SK-N-SH (cell line): ENCODE results near the gene KCNAB1. TPM values are rescaled to one million over a fixed set of nuclear protein-coding genes. Genes with fewer than 3 reads are reported as not detected.

Experiments
- CTCF ChIA-PET: fragments of 300-600, 350-600 bp; formaldehyde crosslinking; extraction: SDS; loops from one replicate; lab custom pipeline; 2021; lab: Yijun Ruan, JAX
- POLR2A ChIA-PET: fragments of 350-600 bp; sonication (Branson Sonifier 250); formaldehyde crosslinking; extraction: SDS; loops from one replicate; lab custom pipeline; 2020; ENCODE audit warnings: antibody characterized with exemption, inconsistent platforms; lab: Yijun Ruan, JAX
- DNase-seq: peaks from one replicate; pipeline ENCODE4 v3.0.0; 2012
- H2AFZ ChIP-seq: fragments of 200-600 bp; sonication (generic); 2 replicates; pipeline ENCODE4 v1.8.1; 2016; ENCODE audit warnings: antibody characterized with exemption, mild to moderate bottlenecking, low read depth
- H3F3A ChIP-seq: fragments of 200-600 bp; sonication (generic); replicated peaks from 2 replicates; pipeline ENCODE3; 2016; ENCODE audit warnings: antibody characterized with exemption, mild to moderate bottlenecking; ENCODE audit not compliant: insufficient read depth
- H3K27ac ChIP-seq, 2 experiments: fragments of 200-500 bp in 1 of 2; fragments of 200-600 bp in 1 of 2; sonication (Bioruptor generic) in 1 of 2; sonication (generic), shearing (Covaris generic) in 1 of 2; 2 replicates each; pipeline versions ENCODE4 v1.5.1 to v1.6.1; 2014 to 2016; ENCODE audit warnings: low read depth in 2 of 2, inconsistent platforms in 1 of 2, low read length in 1 of 2, mild to moderate bottlenecking in 1 of 2, mixed read lengths in 1 of 2
- H3K27me3 ChIP-seq: fragments of 200-600 bp; sonication (generic), shearing (Covaris generic); 2 replicates; pipeline ENCODE4 v1.6.1; 2016; ENCODE audit warnings: mixed run types; ENCODE audit not compliant: insufficient read depth
- H3K36me3 ChIP-seq, 2 experiments: fragments of 200-500 bp in 1 of 2; fragments of 200-600 bp in 1 of 2; sonication (Bioruptor generic) in 1 of 2; sonication (generic) in 1 of 2; replicated peaks in 1 of 2; 2 replicates each; pipeline versions ENCODE3 to v1.5.1; 2014 to 2016; ENCODE audit warnings: low read length in 1 of 2, mild to moderate bottlenecking in 1 of 2; ENCODE audit not compliant: insufficient read depth in 2 of 2, control insufficient read depth in 1 of 2
- H3K4me1 ChIP-seq, 2 experiments: fragments of 200-500 bp in 1 of 2; fragments of 200-600 bp in 1 of 2; sonication (Bioruptor generic) in 1 of 2; sonication (generic), shearing (Covaris generic) in 1 of 2; 2 replicates each; pipeline versions ENCODE4 v1.5.1 to v1.6.1; 2014 to 2016; ENCODE audit warnings: low read depth in 1 of 2, low read length in 1 of 2, mixed run types in 1 of 2; ENCODE audit not compliant: insufficient read depth in 2 of 2, control insufficient read depth in 1 of 2
- H3K4me2 ChIP-seq: fragments of 200-600 bp; sonication (generic), shearing (Covaris generic); 2 replicates; pipeline ENCODE4 v1.6.1; 2017; ENCODE audit warnings: mixed run types
- H3K4me3 ChIP-seq, 2 experiments: fragments of 200-500 bp in 1 of 2; fragments of 200-600 bp in 1 of 2; sonication (Bioruptor generic) in 1 of 2; sonication (generic), shearing (Covaris generic) in 1 of 2; 2 replicates each; pipeline versions ENCODE4 v1.5.1 to v1.8.1; 2014 to 2016; ENCODE audit warnings: low read depth in 2 of 2, inconsistent platforms in 1 of 2, low read length in 1 of 2, mild to moderate bottlenecking in 1 of 2, mixed read lengths in 1 of 2, moderate library complexity in 1 of 2
- H3K79me2 ChIP-seq: fragments of 200-600 bp; sonication (generic); 2 replicates; pipeline ENCODE4 v1.8.1; 2017; ENCODE audit warnings: mild to moderate bottlenecking; ENCODE audit not compliant: insufficient read depth
- H3K9ac ChIP-seq: fragments of 200-600 bp; sonication (generic); 2 replicates; pipeline ENCODE4 v1.6.1; 2017; ENCODE audit warnings: mixed run types
- H3K9me2 ChIP-seq: fragments of 200-600 bp; sonication (generic); 2 replicates; pipeline ENCODE4 v1.6.1; 2017; ENCODE audit warnings: mixed run types
- H3K9me3 ChIP-seq: fragments of 200-600 bp; sonication (generic); 2 replicates; pipeline ENCODE4 v1.6.1; 2017; ENCODE audit warnings: mixed run types, mild to moderate bottlenecking, moderate library complexity
- H4K20me1 ChIP-seq: fragments of 200-600 bp; sonication (generic); 2 replicates; pipeline ENCODE4 v1.6.1; 2017; ENCODE audit warnings: mild to moderate bottlenecking, mixed run types; ENCODE audit not compliant: insufficient read depth
- GATA2 ChIP-seq: sonication (generic); formaldehyde crosslinking; IDR thresholded peaks from 2 replicates; pipeline ENCODE4 v1.5.0; 2020; ENCODE audit warnings: mild to moderate bottlenecking, missing genetic modification reagents
- NRF1 ChIP-seq: IDR thresholded peaks from 2 replicates; pipeline ENCODE4 v1.6.1; 2012; ENCODE audit warnings: low read depth, mild to moderate bottlenecking, low read length
- POLR2AphosphoS5 ChIP-seq: IDR thresholded peaks from 2 replicates; pipeline ENCODE4 v1.6.1; 2012; ENCODE audit warnings: low read depth, low read length
- RAD21 ChIP-seq: IDR thresholded peaks from 2 replicates; pipeline ENCODE4 v1.6.1; 2012; ENCODE audit warnings: mild to moderate bottlenecking, low read length
- SIN3A ChIP-seq: IDR thresholded peaks from 2 replicates; pipeline ENCODE4 v1.6.1; 2012; ENCODE audit warnings: low read depth, mild to moderate bottlenecking, low read length, moderate library complexity, borderline replicate concordance
- TEAD4 ChIP-seq: IDR thresholded peaks from 2 replicates; pipeline ENCODE4 v1.4.0; 2012; ENCODE audit warnings: mild to moderate bottlenecking, borderline replicate concordance; ENCODE audit not compliant: insufficient read depth
- USF2 ChIP-seq: fragments of 150-350 bp; IDR thresholded peaks from 2 replicates; pipeline ENCODE4 v1.6.1; 2017; ENCODE audit warnings: antibody characterized with exemption, low read length, low read depth, borderline replicate concordance
- YY1 ChIP-seq: IDR thresholded peaks from 2 replicates; pipeline ENCODE4 v1.4.0; 2012; ENCODE audit warnings: low read depth, mild to moderate bottlenecking
- WGBS: methylation state at CpG from one replicate; pipeline ENCODE4 v1.1.6; 2017; ENCODE audit warnings: low lambda C conversion rate; 5-methylcytosine and 5-hydroxymethylcytosine counted together
- polyA plus RNA-seq, 3 experiments: library from polyadenylated mRNA; depleted of rRNA; stranded (reverse); fragments of >200 nt; gene quantifications; 2 replicates each; pipeline ENCODE4 v1.2.3, GENCODE V29; 2012
- TF ChIP-seq, protein P1 (sequence below): IDR thresholded peaks from 2 replicates; pipeline ENCODE4; 2012
- TF ChIP-seq, protein P2 (sequence below): fragments of 150-350 bp; IDR thresholded peaks from 2 replicates; pipeline ENCODE4 v1.6.1; 2016; ENCODE audit warnings: mild to moderate bottlenecking, low read depth, low read length

Gene KCNAB1
- polyA plus RNA-seq, 1 of the 3 experiments (the other 2 are of a cell fraction) = 82.1 TPM

DNA sequence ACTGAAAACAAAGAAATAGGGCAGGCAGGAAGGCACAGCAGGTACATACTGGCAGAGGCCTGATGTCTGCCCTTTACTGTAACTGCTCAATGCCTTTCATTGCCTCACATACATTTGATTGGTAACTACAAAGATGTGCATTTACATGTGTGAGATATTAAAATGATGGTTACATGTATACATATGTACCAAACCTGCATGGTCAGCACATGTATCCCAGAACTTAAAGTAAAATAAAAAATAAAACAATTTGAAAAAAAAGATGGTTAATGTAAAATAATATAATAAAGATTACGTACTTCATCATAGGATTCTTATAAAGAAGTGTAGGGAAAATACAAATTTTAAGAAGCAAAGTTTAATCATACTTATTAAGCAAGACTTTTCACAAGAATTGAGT, 419.4 kb downstream of the KCNAB1 start:
- Histone ChIP-seq H3K9me3 (no peaks in the 10 kb centered on the region), H2AFZ (no peak overlapping the region), H3K9me2 (no peaks in the 10 kb centered on the region), H3K4me2 (no peak overlapping the region), H3K79me2 (peaks cover 44% of the 10 kb centered on the region), H3K9ac (no peak overlapping the region)
- POLR2A ChIA-PET = no interaction called here
- 89% methylated on average over 1 of the region's 1 CpG for WGBS
- TF ChIP-seq USF2 (no peak), SIN3A (no peak), RAD21 (no peak), POLR2AphosphoS5 (no peak), NRF1 (no peak), YY1 (no peak), TEAD4 (no peak)
- TF ChIP-seq, protein P1, sequence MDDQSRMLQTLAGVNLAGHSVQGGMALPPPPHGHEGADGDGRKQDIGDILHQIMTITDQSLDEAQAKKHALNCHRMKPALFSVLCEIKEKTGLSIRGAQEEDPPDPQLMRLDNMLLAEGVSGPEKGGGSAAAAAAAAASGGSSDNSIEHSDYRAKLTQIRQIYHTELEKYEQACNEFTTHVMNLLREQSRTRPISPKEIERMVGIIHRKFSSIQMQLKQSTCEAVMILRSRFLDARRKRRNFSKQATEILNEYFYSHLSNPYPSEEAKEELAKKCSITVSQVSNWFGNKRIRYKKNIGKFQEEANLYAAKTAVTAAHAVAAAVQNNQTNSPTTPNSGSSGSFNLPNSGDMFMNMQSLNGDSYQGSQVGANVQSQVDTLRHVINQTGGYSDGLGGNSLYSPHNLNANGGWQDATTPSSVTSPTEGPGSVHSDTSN = no peak
- TF ChIP-seq, protein P2, sequence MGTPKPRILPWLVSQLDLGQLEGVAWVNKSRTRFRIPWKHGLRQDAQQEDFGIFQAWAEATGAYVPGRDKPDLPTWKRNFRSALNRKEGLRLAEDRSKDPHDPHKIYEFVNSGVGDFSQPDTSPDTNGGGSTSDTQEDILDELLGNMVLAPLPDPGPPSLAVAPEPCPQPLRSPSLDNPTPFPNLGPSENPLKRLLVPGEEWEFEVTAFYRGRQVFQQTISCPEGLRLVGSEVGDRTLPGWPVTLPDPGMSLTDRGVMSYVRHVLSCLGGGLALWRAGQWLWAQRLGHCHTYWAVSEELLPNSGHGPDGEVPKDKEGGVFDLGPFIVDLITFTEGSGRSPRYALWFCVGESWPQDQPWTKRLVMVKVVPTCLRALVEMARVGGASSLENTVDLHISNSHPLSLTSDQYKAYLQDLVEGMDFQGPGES = no peak
- TF ChIP-seq, all 33 proteins: peak for 0
- Histone ChIP-seq H4K20me1 (peaks cover 15% of the 10 kb centered on the region), H3K4me1 (peaks cover 0 to 41% of the 10 kb centered on the region in 2 experiments; a peak in 3 of 4 replicates), H3F3A (peaks cover 88% of the 10 kb centered on the region), H3K27ac (peak overlapping the region in 1 of 2 experiments; percentile 93; a peak in 2 of 4 replicates), H3K4me3 (no peak overlapping the region), H3K27me3 (no peaks in the 10 kb centered on the region), H3K36me3 (peaks cover 82% of the 10 kb centered on the region in 2 experiments)
- DNase-seq = no peak
- CTCF ChIA-PET = no interaction called here

- H3K9ac ChIP-seq = no peak overlapping the region
- peaks cover 69% of the 10 kb centered on the region for H3K79me2 ChIP-seq
- H3F3A ChIP-seq = peaks cover 79% of the 10 kb centered on the region
- H3K9me2 ChIP-seq = no peaks in the 10 kb centered on the region
- peaks cover 92 to 93% of the 10 kb centered on the region in 2 experiments for H3K36me3 ChIP-seq
- no peak overlapping the region for H2AFZ ChIP-seq
- ChIA-PET CTCF (interaction anchor here (0.7 to 2.9 kb wide), 15 partner anchors 9 to 532 kb away, joined by 3 to 14 read pairs (median 6); partner anchors contain the start of gene SSR3), POLR2A (interaction anchor here (0.9 kb wide), 1 partner anchor 546 kb away, joined by 3 read pairs; no protein-coding TSS in a partner anchor)
- H3K27me3 ChIP-seq = no peaks in the 10 kb centered on the region
- peaks cover 22% of the 10 kb centered on the region for H4K20me1 ChIP-seq
- H3K4me1 ChIP-seq = peaks cover 0 to 54% of the 10 kb centered on the region in 2 experiments; a peak in 3 of 4 replicates
- DNase-seq = no peak
- H3K4me3 ChIP-seq = no peak overlapping the region
- TF ChIP-seq GATA2 (CRISPR knock-in tag) (no peak), RAD21 (no peak)
- H3K4me2 ChIP-seq = peak overlapping the region; percentile 13; the same call in 1 of the 2 replicates
- no peaks in the 10 kb centered on the region for H3K9me3 ChIP-seq
- 81% methylated on average over 5 of the region's 5 CpGs for WGBS
- H3K27ac ChIP-seq = peak overlapping the region; percentile 72 to 93
Measured at GRCh38 chr3:156542101-156543042, 422.0 kb downstream of the KCNAB1 start.
